ENCODE results near the gene IPO4.

Gene IPO4

GRCh38 chr14:24155100-24155499 lies 33.5 kb downstream of the IPO4 start:
- no peak for DNase-seq (ENCODE audit: low spot score)
- TF ChIP-seq CTCF (IDR thresholded peaks at IDR 0.05; ENCODE audit: borderline replicate concordance, control extremely low read depth, extremely low read depth, insufficient read depth, missing control alignments), result no peak
- in situ Hi-C loops (cut with MboI; ENCODE audit: low sequenced_read_pairs, unreplicated experiment), result no loop called here

DNA sequence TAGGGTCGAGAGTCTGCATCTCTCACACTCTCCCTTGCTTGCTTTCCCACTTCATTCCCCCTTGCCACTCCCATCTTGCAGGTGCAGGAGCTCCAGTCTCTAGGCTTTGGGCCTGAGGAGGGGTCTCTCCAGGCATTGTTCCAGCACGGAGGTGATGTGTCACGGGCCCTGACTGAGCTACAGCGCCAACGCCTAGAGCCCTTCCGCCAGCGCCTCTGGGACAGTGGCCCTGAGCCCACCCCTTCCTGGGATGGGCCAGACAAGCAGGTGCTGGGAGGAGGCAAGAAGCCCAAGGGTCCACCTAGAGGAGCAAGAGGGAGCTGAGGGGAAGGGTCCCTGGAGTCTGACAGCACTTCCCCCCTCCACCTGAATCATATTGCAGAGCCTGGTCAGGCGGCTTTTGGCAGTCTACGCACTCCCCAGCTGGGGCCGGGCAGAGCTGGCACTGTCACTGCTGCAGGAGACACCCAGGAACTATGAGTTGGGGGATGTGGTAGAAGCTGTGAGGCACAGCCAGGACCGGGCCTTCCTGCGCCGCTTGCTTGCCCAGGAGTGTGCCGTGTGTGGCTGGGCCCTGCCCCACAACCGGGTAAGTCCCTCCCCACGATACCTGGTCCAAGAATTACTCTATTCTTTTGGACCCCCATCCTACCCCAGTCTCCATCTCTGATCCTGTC lies 37.1 kb downstream of the IPO4 start:
- in situ Hi-C loops (cut with MboI; ENCODE audit: low sequenced_read_pairs, unreplicated experiment), result no loop called here
- no peak for DNase-seq (ENCODE audit: low spot score)
- no peak for TF ChIP-seq CTCF (IDR thresholded peaks at IDR 0.05; ENCODE audit: borderline replicate concordance, control extremely low read depth, extremely low read depth, insufficient read depth, missing control alignments)

GRCh38 chr14:24150993-24151392 lies 37.6 kb downstream of the IPO4 start:
- TF ChIP-seq CTCF (IDR thresholded peaks at IDR 0.05; ENCODE audit: borderline replicate concordance, control extremely low read depth, extremely low read depth, insufficient read depth, missing control alignments), result no peak
- in situ Hi-C loops (cut with MboI; ENCODE audit: low sequenced_read_pairs, unreplicated experiment), result no loop called here
- no peak for DNase-seq (ENCODE audit: low spot score)

- DNase-seq (ENCODE audit: low spot score), result no peak
- no peak for TF ChIP-seq CTCF (IDR thresholded peaks at IDR 0.05; ENCODE audit: borderline replicate concordance, control extremely low read depth, extremely low read depth, insufficient read depth, missing control alignments)
- in situ Hi-C loops (cut with MboI; ENCODE audit: low sequenced_read_pairs, unreplicated experiment), result no loop called here
Measured at GRCh38 chr14:24150567-24150966, 38.0 kb downstream of the IPO4 start.

- DNase-seq (ENCODE audit: low spot score), result no peak
- no peak for TF ChIP-seq CTCF (IDR thresholded peaks at IDR 0.05; ENCODE audit: borderline replicate concordance, control extremely low read depth, extremely low read depth, insufficient read depth, missing control alignments)
- in situ Hi-C loops (cut with MboI; ENCODE audit: low sequenced_read_pairs, unreplicated experiment), result no loop called here
Measured at GRCh38 chr14:24150061-24150460, 38.6 kb downstream of the IPO4 start.

DNA sequence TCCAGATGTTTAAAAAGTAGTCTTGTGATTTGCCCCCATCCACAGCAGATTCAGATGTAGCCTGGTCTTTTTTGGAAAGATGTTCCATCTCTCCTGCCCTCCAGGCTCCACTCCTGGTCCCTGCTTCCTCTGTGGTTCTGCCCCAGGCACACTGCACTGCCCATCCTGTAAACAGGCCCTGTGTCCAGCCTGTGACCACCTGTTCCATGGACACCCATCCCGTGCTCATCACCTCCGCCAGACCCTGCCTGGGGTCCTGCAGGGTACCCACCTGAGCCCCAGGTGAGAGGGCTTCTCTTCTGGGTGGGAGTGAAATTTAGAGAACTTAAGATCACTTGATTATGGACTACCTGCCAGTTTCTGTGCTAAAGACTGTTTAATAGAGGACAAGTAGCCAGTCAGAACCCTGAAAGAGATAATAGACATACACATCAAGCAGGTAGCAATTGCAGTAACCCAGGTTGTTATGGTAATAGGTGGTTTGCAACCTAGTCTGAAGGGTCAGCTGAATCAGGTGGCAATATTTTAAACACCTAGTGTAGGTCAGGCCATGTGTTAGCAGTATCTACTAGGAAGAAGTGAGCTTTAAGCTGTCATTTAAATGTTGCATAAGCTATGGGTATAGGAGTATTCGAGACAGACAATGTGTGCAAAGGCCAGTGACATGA lies 39.2 kb downstream of the IPO4 start:
- in situ Hi-C loops (cut with MboI; ENCODE audit: low sequenced_read_pairs, unreplicated experiment), result no loop called here
- no peak for DNase-seq (ENCODE audit: low spot score)
- TF ChIP-seq CTCF (IDR thresholded peaks at IDR 0.05; ENCODE audit: borderline replicate concordance, control extremely low read depth, extremely low read depth, insufficient read depth, missing control alignments), result no peak

Data from GM13976 (cell line).